ENCODE measurements around the gene PLOD3.

DNA sequence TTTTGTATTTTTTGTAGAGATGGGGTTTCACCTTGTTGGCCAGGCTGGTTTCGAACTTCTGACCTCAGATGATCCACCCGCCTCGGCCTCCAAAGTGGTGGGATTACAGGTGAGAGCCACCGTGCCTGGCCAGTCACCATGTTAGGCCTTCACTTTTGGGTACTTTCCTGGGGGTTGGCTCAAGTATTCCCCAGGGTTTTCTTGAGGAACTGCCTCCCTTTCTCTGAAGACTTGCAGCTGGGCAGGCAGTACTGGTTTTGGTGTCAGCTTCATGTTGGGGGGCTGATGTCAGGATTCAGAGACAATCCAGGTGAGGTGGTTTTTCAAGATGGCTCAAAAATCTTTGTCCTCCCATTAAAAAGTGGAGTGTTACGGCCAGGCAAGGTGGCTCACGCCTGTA lies 8.3 kb upstream of the PLOD3 start:
- TF ChIP-seq, protein P1, sequence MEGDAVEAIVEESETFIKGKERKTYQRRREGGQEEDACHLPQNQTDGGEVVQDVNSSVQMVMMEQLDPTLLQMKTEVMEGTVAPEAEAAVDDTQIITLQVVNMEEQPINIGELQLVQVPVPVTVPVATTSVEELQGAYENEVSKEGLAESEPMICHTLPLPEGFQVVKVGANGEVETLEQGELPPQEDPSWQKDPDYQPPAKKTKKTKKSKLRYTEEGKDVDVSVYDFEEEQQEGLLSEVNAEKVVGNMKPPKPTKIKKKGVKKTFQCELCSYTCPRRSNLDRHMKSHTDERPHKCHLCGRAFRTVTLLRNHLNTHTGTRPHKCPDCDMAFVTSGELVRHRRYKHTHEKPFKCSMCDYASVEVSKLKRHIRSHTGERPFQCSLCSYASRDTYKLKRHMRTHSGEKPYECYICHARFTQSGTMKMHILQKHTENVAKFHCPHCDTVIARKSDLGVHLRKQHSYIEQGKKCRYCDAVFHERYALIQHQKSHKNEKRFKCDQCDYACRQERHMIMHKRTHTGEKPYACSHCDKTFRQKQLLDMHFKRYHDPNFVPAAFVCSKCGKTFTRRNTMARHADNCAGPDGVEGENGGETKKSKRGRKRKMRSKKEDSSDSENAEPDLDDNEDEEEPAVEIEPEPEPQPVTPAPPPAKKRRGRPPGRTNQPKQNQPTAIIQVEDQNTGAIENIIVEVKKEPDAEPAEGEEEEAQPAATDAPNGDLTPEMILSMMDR (optimal IDR thresholded peaks at IDR 0.05 in 1 of 3, IDR thresholded peaks at IDR 0.05 in 1 of 3, conservative IDR thresholded peaks at IDR 0.05 in 1 of 3; ENCODE audit: extremely low read depth in 1 of 3, insufficient read depth in 2 of 3, low read length in 3 of 3): no peak
- TF ChIP-seq EZH2 (IDR thresholded peaks at IDR 0.05; ENCODE audit: low read length): no peak

All from keratinocyte (primary cell).